WTC11 (cell line): ENCODE measurements around the gene PNPT1.

ENCODE experiments used
- CREB1 ChIP-seq: sonication (generic); formaldehyde crosslinking; IDR thresholded peaks from 2 replicates; pipeline ENCODE4 v1.8.0; 2023; ENCODE audit warnings: mild to moderate bottlenecking, missing genetic modification reagents
- CTCF ChIP-seq: fragments of 200-600 bp; IDR thresholded peaks from 2 replicates; pipeline ENCODE4 v1.8.0; 2022; ENCODE audit warnings: antibody characterized with exemption
- TP53 ChIP-seq: sonication (generic); formaldehyde crosslinking; IDR thresholded peaks from 2 replicates; pipeline ENCODE4 v1.8.1; 2023; ENCODE audit warnings: mild to moderate bottlenecking, missing genetic modification reagents
- ZBTB43 ChIP-seq: sonication (generic); formaldehyde crosslinking; IDR thresholded peaks from 2 replicates; pipeline ENCODE4 v1.8.1; 2023; ENCODE audit warnings: mild to moderate bottlenecking, missing genetic modification reagents

GRCh38 chr2:55719852-55720251 lies 26.2 kb upstream of the PNPT1 start:
- TF ChIP-seq TP53 (CRISPR knock-in tag): no peak
- TF ChIP-seq CREB1: no peak
- TF ChIP-seq CTCF: no peak
- no peak for TF ChIP-seq ZBTB43 (CRISPR knock-in tag)
